Astrocyte (in vitro differentiated cells and primary cell): ENCODE measurements around the gene ADD1. TPM values are rescaled to one million over a fixed set of nuclear protein-coding genes. Genes with fewer than 3 reads are reported as not detected.

Experiments used
- DNase-seq: peaks from one replicate; pipeline ENCODE4 v3.0.0-alpha.2; 2010; ENCODE audit warnings: low read depth
- FAIRE-seq: peaks from 2 replicates; lab custom pipeline; 2011; peaks lifted over from hg19 to GRCh38; lab: Jason Lieb, UNC
- H2AFZ ChIP-seq: 2 replicates; pipeline ENCODE4 v1.6.0; 2012; ENCODE audit warnings: low read depth, low read length, inconsistent platforms
- H3K27ac ChIP-seq: 2 replicates; pipeline ENCODE4 v1.5.1; 2011; ENCODE audit warnings: low read depth, low read length, inconsistent platforms
- H3K27me3 ChIP-seq: 2 replicates; pipeline ENCODE4 v1.6.0; 2011; ENCODE audit warnings: low read length, inconsistent platforms; ENCODE audit not compliant: insufficient read depth
- H3K36me3 ChIP-seq: 2 replicates; pipeline ENCODE4 v1.5.1; 2011; ENCODE audit warnings: low read length, inconsistent platforms; ENCODE audit not compliant: insufficient read depth
- H3K4me1 ChIP-seq: 2 replicates; pipeline ENCODE4 v1.5.1; 2011; ENCODE audit warnings: low read length, inconsistent platforms; ENCODE audit not compliant: insufficient read depth
- H3K4me2 ChIP-seq: 2 replicates; pipeline ENCODE4 v1.6.0; 2012; ENCODE audit warnings: low read length, inconsistent platforms
- H3K4me3 ChIP-seq: 2 replicates; pipeline ENCODE4 v1.5.1; 2011; ENCODE audit warnings: low read depth, mild to moderate bottlenecking, low read length, inconsistent platforms; ENCODE audit not compliant: insufficient read depth
- H3K79me2 ChIP-seq: 2 replicates; pipeline ENCODE4 v1.6.0; 2012; ENCODE audit warnings: mild to moderate bottlenecking, low read length, inconsistent platforms; ENCODE audit not compliant: insufficient read depth
- H3K9ac ChIP-seq: 2 replicates; pipeline ENCODE4 v1.6.0; 2012; ENCODE audit warnings: mild to moderate bottlenecking, low read length, inconsistent platforms
- H3K9me3 ChIP-seq: 2 replicates; pipeline ENCODE4 v1.5.1; 2012; ENCODE audit warnings: low read depth, mild to moderate bottlenecking, low read length, inconsistent platforms; ENCODE audit not compliant: insufficient read depth
- H4K20me1 ChIP-seq: 2 replicates; pipeline ENCODE4 v1.6.0; 2012; ENCODE audit warnings: low read length, inconsistent platforms; ENCODE audit not compliant: insufficient read depth
- H3K27ac Mint-ChIP-seq: one replicate; pipeline ENCODE4 v1.8.0; 2021; ENCODE audit warnings: mild to moderate bottlenecking, mixed read lengths; ENCODE audit not compliant: unreplicated experiment
- H3K27me3 Mint-ChIP-seq: one replicate; pipeline ENCODE4 v1.8.0; 2021; ENCODE audit warnings: low read depth, mixed read lengths; ENCODE audit not compliant: unreplicated experiment
- H3K36me3 Mint-ChIP-seq: one replicate; pipeline ENCODE4 v1.8.0; 2021; ENCODE audit warnings: low read depth, mixed read lengths; ENCODE audit not compliant: unreplicated experiment
- H3K4me1 Mint-ChIP-seq: one replicate; pipeline ENCODE4 v1.8.0; 2021; ENCODE audit warnings: low read depth, mixed read lengths; ENCODE audit not compliant: unreplicated experiment
- H3K4me3 Mint-ChIP-seq: one replicate; pipeline ENCODE4 v1.8.0; 2021; ENCODE audit warnings: mild to moderate bottlenecking, moderate library complexity, mixed read lengths; ENCODE audit not compliant: unreplicated experiment
- H3K9me3 Mint-ChIP-seq: one replicate; pipeline ENCODE4 v1.8.0; 2021; ENCODE audit warnings: mild to moderate bottlenecking, mixed read lengths; ENCODE audit not compliant: unreplicated experiment
- CTCF ChIP-seq: IDR thresholded peaks from 2 replicates; pipeline ENCODE4 v1.5.1; 2011; ENCODE audit warnings: low read depth, mild to moderate bottlenecking, inconsistent platforms, low read length, moderate library complexity; ENCODE audit not compliant: insufficient read depth
- EZH2 ChIP-seq: IDR thresholded peaks from 2 replicates; pipeline ENCODE4 v1.6.1; 2012; ENCODE audit warnings: mild to moderate bottlenecking, low read length, inconsistent platforms; ENCODE audit not compliant: insufficient read depth
- total RNA-seq: library from RNA; stranded (reverse); gene quantifications from 2 replicates; pipeline ENCODE4 v1.2.1, GENCODE V29; 2021

ADD1 gene
- total RNA-seq, 1 donor from 2014 or later: 280 TPM

GRCh38 chr4:2795893-2796848 is 47.5 kb upstream of the ADD1 start:
- no peak overlapping the region for H3K4me3 Mint-ChIP-seq

GRCh38 chr4:2796849-2797544 is 46.6 kb upstream of the ADD1 start:
- Mint-ChIP-seq H3K4me3 (no peak overlapping the region), H3K27ac (no peak overlapping the region), H3K4me1 (peaks cover 17% of the 10 kb centered on the region), H3K36me3 (no peaks in the 10 kb centered on the region), H3K9me3 (no peaks in the 10 kb centered on the region), H3K27me3 (no peaks in the 10 kb centered on the region)
- H3K9ac ChIP-seq: no peak overlapping the region
- H3K9me3 ChIP-seq: no peaks in the 10 kb centered on the region
- H3K4me1 ChIP-seq: peaks cover 50% of the 10 kb centered on the region
- FAIRE-seq (no peak), DNase-seq (no peak)
- H3K27me3 ChIP-seq: no peaks in the 10 kb centered on the region
- H4K20me1 ChIP-seq: no peaks in the 10 kb centered on the region
- TF ChIP-seq CTCF (no peak), EZH2 (no peak)
- peak overlapping the region; percentile 2 for H2AFZ ChIP-seq
- no peak overlapping the region for H3K4me3 ChIP-seq
- peak overlapping the region; percentile 19 for H3K4me2 ChIP-seq
- H3K36me3 ChIP-seq: no peaks in the 10 kb centered on the region
- no peak overlapping the region for H3K27ac ChIP-seq
- peaks cover 51% of the 10 kb centered on the region for H3K79me2 ChIP-seq

More at GRCh38 chr4:2795893-2796848, 47.5 kb upstream of the ADD1 start:
- Histone ChIP-seq H3K9me3 (no peaks in the 10 kb centered on the region), H3K27ac (no peak overlapping the region), H3K4me3 (no peak overlapping the region), H3K4me1 (peaks cover 46% of the 10 kb centered on the region), H3K36me3 (no peaks in the 10 kb centered on the region), H4K20me1 (no peaks in the 10 kb centered on the region), H3K27me3 (no peaks in the 10 kb centered on the region), H3K4me2 (peak overlapping the region; percentile 19), H3K9ac (no peak overlapping the region), H2AFZ (peak overlapping the region; percentile 2), H3K79me2 (peaks cover 51% of the 10 kb centered on the region)
- TF ChIP-seq CTCF (no peak), EZH2 (no peak)
- Mint-ChIP-seq H3K4me1 (peaks cover 13% of the 10 kb centered on the region), H3K27me3 (no peaks in the 10 kb centered on the region), H3K9me3 (no peaks in the 10 kb centered on the region), H3K27ac (no peak overlapping the region), H3K36me3 (no peaks in the 10 kb centered on the region)
- DNase-seq (peak; percentile 46), FAIRE-seq (no peak)
